AG04450 (cell line): Measurements from ENCODE around the gene MUC2. TPM values are rescaled to one million over a fixed set of nuclear protein-coding genes. Genes with fewer than 3 reads are reported as not detected.

Source experiments
- CTCF ChIA-PET: fragments of 300-600, 350-600 bp; formaldehyde crosslinking; extraction: SDS; loops from one replicate; lab custom pipeline; 2022; ENCODE audit warnings: antibody characterized with exemption, inconsistent platforms; lab: Charles Lee
- POLR2A ChIA-PET: fragments of 350-600 bp; formaldehyde crosslinking; extraction: SDS; loops from one replicate; lab custom pipeline; 2021; ENCODE audit warnings: antibody characterized with exemption, inconsistent platforms; lab: Yijun Ruan, JAX
- DNase-seq: peaks from one replicate; pipeline ENCODE4 v3.0.0-alpha.2; 2011; ENCODE audit warnings: low read depth, low spot score
- H3K27ac ChIP-seq: one replicate; pipeline ENCODE4 v1.5.1; 2012; ENCODE audit warnings: low read depth, low read length, control low read depth
- H3K27me3 ChIP-seq: one replicate; pipeline ENCODE4 v1.6.0; 2012; ENCODE audit warnings: low read length; ENCODE audit not compliant: control insufficient read depth, insufficient read depth
- H3K4me3 ChIP-seq: 2 replicates; pipeline ENCODE4 v1.5.1; 2011; ENCODE audit warnings: mild to moderate bottlenecking, low read depth, low read length, control low read depth
- H3K9me3 ChIP-seq: 2 replicates; pipeline ENCODE4 v1.5.1; 2012; ENCODE audit warnings: low read length; ENCODE audit not compliant: control insufficient read depth, insufficient read depth
- CTCF ChIP-seq: IDR thresholded peaks from 2 replicates; pipeline ENCODE4 v1.5.1; 2011; ENCODE audit warnings: low read depth, low read length, control low read depth, inconsistent platforms
- polyA plus RNA-seq: library from polyadenylated mRNA; depleted of rRNA; stranded (reverse); fragments of >200 nt; gene quantifications from 2 replicates; pipeline ENCODE4 v1.2.3, GENCODE V29; 2011

The MUC2 gene
- polyA plus RNA-seq, 1 experiment, result not detected

- Histone ChIP-seq H3K27me3 (no peaks in the 10 kb centered on the region), H3K4me3 (no peak overlapping the region), H3K27ac (no peak overlapping the region), H3K9me3 (peaks cover 63% of the 10 kb centered on the region)
- no peak for DNase-seq
- ChIA-PET CTCF (no interaction called here), POLR2A (no interaction called here)
- no peak for TF ChIP-seq CTCF
These were observed 26.8 kb downstream of the MUC2 start for GRCh38 chr11:1101318-1102089.

GRCh38 chr11:1102221-1102971 is 27.7 kb downstream of the MUC2 start:
- H3K27me3 ChIP-seq, result no peaks in the 10 kb centered on the region
- no peak overlapping the region for H3K27ac ChIP-seq
- ChIA-PET POLR2A (no interaction called here), CTCF (no interaction called here)
- no peak overlapping the region for H3K4me3 ChIP-seq
- DNase-seq, result no peak
- peaks cover 64% of the 10 kb centered on the region for H3K9me3 ChIP-seq
- no peak for TF ChIP-seq CTCF

- CTCF ChIA-PET, result no interaction called here
- Histone ChIP-seq H3K27me3 (no peaks in the 10 kb centered on the region), H3K4me3 (no peak overlapping the region), H3K27ac (no peak overlapping the region), H3K9me3 (peaks cover 70% of the 10 kb centered on the region)
- DNase-seq, result no peak
- POLR2A ChIA-PET, result no interaction called here
- no peak for TF ChIP-seq CTCF
These were observed 28.3 kb downstream of the MUC2 start for GRCh38 chr11:1102996-1103395.

- ChIA-PET CTCF (no interaction called here), POLR2A (no interaction called here)
- Histone ChIP-seq H3K27ac (no peak overlapping the region), H3K27me3 (no peaks in the 10 kb centered on the region), H3K9me3 (peaks cover 77% of the 10 kb centered on the region), H3K4me3 (no peak overlapping the region)
- DNase-seq, result no peak
- no peak for TF ChIP-seq CTCF
These were observed 29.0 kb downstream of the MUC2 start for GRCh38 chr11:1103401-1104360.
